Neuronal stem cell (in vitro differentiated cells): ENCODE measurements around the gene SLC1A1.

ENCODE experiments used
- DNase-seq: peaks from one replicate; pipeline ENCODE4 v3.0.0-alpha.2; 2013; ENCODE audit warnings: low spot score
- H2AFZ ChIP-seq: one replicate; pipeline ENCODE4 v1.6.1; 2013; ENCODE audit warnings: mild to moderate bottlenecking, low read length, inconsistent platforms
- H2AK5ac ChIP-seq: 2 replicates; pipeline ENCODE4 v1.6.1; 2013; ENCODE audit warnings: low read depth, mild to moderate bottlenecking, inconsistent platforms, low read length, moderate library complexity, mixed read lengths
- H2BK120ac ChIP-seq: 2 replicates; pipeline ENCODE4 v1.6.1; 2013; ENCODE audit warnings: low read depth, mild to moderate bottlenecking, inconsistent platforms, low read length, moderate library complexity, mixed read lengths
- H2BK12ac ChIP-seq: one replicate; pipeline ENCODE4 v1.6.1; 2013; ENCODE audit warnings: low read length, inconsistent platforms
- H2BK15ac ChIP-seq: 2 replicates; pipeline ENCODE4 v1.6.1; 2013; ENCODE audit warnings: mild to moderate bottlenecking, low read length, inconsistent platforms, mixed read lengths
- H2BK5ac ChIP-seq: one replicate; pipeline ENCODE4 v1.6.1; 2013; ENCODE audit warnings: inconsistent platforms, mild to moderate bottlenecking, low read length, moderate library complexity
- H3K14ac ChIP-seq: one replicate; pipeline ENCODE4 v1.6.1; 2013; ENCODE audit warnings: low read length, inconsistent platforms
- H3K18ac ChIP-seq: 2 replicates; pipeline ENCODE4 v1.6.1; 2013; ENCODE audit warnings: low read length, inconsistent platforms
- H3K23ac ChIP-seq: 2 replicates; pipeline ENCODE4 v1.6.1; 2013; ENCODE audit warnings: low read depth, mild to moderate bottlenecking, mixed read lengths, low read length, inconsistent platforms; ENCODE audit not compliant: poor library complexity
- H3K27ac ChIP-seq: replicated peaks from 3 replicates; pipeline ENCODE4 v1.5.1; 2013; ENCODE audit warnings: low read length, inconsistent platforms
- H3K27me3 ChIP-seq, 3 experiments: 2 replicates each; pipeline ENCODE4 v1.6.1; 2013; ENCODE audit warnings: low read length in 3 of 3, mild to moderate bottlenecking in 2 of 3, inconsistent platforms in 1 of 3, low read depth in 1 of 3, mixed read lengths in 1 of 3, moderate library complexity in 1 of 3; ENCODE audit not compliant: control insufficient read depth in 3 of 3, insufficient read depth in 3 of 3
- H3K36me3 ChIP-seq, 2 donors: replicated peaks in 1 of 2; 2 replicates each; pipeline ENCODE4 v1.6.1; 2013; ENCODE audit warnings: low read length in 2 of 2; ENCODE audit not compliant: control insufficient read depth in 2 of 2, insufficient read depth in 2 of 2
- H3K4ac ChIP-seq: 2 replicates; pipeline ENCODE4 v1.6.1; 2013; ENCODE audit warnings: inconsistent platforms, mild to moderate bottlenecking, low read length, moderate library complexity
- H3K4me1 ChIP-seq, 2 donors: 1 replicate in 1 of 2; 2 replicates in 1 of 2; pipeline ENCODE4 v1.6.1; 2013; ENCODE audit warnings: low read length in 2 of 2, low read depth in 1 of 2; ENCODE audit not compliant: control insufficient read depth in 2 of 2, insufficient read depth in 1 of 2
- H3K4me2 ChIP-seq: one replicate; pipeline ENCODE4 v1.6.1; 2013; ENCODE audit warnings: mild to moderate bottlenecking, low read length, inconsistent platforms; ENCODE audit not compliant: insufficient read depth, poor library complexity, severe bottlenecking
- H3K4me3 ChIP-seq, 2 donors: 2 replicates each; pipeline ENCODE4 v1.5.1; 2013; ENCODE audit warnings: low read length in 2 of 2, mild to moderate bottlenecking in 2 of 2, inconsistent platforms in 1 of 2, moderate library complexity in 1 of 2
- H3K79me1 ChIP-seq: one replicate; pipeline ENCODE4 v1.6.1; 2013; ENCODE audit warnings: low read depth, mild to moderate bottlenecking, inconsistent platforms, low read length, moderate library complexity
- H3K9ac ChIP-seq: one replicate; pipeline ENCODE4 v1.6.1; 2013; ENCODE audit warnings: mild to moderate bottlenecking, low read depth, low read length, inconsistent platforms; ENCODE audit not compliant: poor library complexity
- H3K9me3 ChIP-seq, 2 donors: replicated peaks in 1 of 2; 2 replicates each; pipeline versions ENCODE3 to v1.6.1; 2013; ENCODE audit warnings: low read length in 2 of 2, mild to moderate bottlenecking in 2 of 2, inconsistent platforms in 1 of 2, low read depth in 1 of 2, mixed read lengths in 1 of 2, moderate library complexity in 1 of 2; ENCODE audit not compliant: control insufficient read depth in 2 of 2, insufficient read depth in 1 of 2
- H4K8ac ChIP-seq: one replicate; pipeline ENCODE4 v1.6.1; 2013; ENCODE audit warnings: low read depth, mild to moderate bottlenecking, inconsistent platforms, low read length, moderate library complexity
- H4K91ac ChIP-seq: one replicate; pipeline ENCODE4 v1.6.1; 2013; ENCODE audit warnings: low read length, low read depth, mild to moderate bottlenecking, inconsistent platforms; ENCODE audit not compliant: poor library complexity
- WGBS, 2 donors: extraction: QIAGEN DNeasy Blood & Tissue Kit; methylation state at CpG; one replicate each; pipeline ENCODE4 v1.1.7; 2013; ENCODE audit warnings: missing lambda C conversion rate in 2 of 2, mixed read lengths in 1 of 2; ENCODE audit not compliant: insufficient read length in 2 of 2, insufficient replicate concordance in 1 of 2; ENCODE audit errors: extremely low coverage in 2 of 2; 5-methylcytosine and 5-hydroxymethylcytosine counted together

The SLC1A1 gene

GRCh38 chr9:4538107-4538506, 47.8 kb downstream of the SLC1A1 start:
- Histone ChIP-seq H2BK120ac (no peak overlapping the region), H3K9me3 (peaks cover 0 to 6% of the 10 kb centered on the region in 2 donors), H4K8ac (no peak overlapping the region), H3K4me3 (no peak overlapping the region), H3K27ac (no peak overlapping the region), H3K9ac (no peak overlapping the region), H3K4me1 (peaks cover 0 to 3% of the 10 kb centered on the region in 2 donors), H3K4me2 (no peak overlapping the region), H3K27me3 (no peaks in the 10 kb centered on the region), H2BK12ac (no peak overlapping the region), H2AK5ac (no peak overlapping the region), H3K4ac (no peak overlapping the region), H2AFZ (no peak overlapping the region), H2BK5ac (no peak overlapping the region), H3K14ac (no peak overlapping the region), H3K36me3 (no peaks in the 10 kb centered on the region), H3K79me1 (no peaks in the 10 kb centered on the region), H2BK15ac (no peak overlapping the region), H3K23ac (no peak overlapping the region), H3K18ac (no peak overlapping the region), H4K91ac (no peak overlapping the region)
- WGBS, 2 donors = no CpG with 5 or more reads among the region's 2 CpGs
- no peak for DNase-seq

GRCh38 chr9:4538621-4539020, 48.4 kb downstream of the SLC1A1 start:
- H3K4ac ChIP-seq = no peak overlapping the region
- no peak overlapping the region for H3K4me2 ChIP-seq
- no peaks in the 10 kb centered on the region for H3K79me1 ChIP-seq
- DNase-seq = no peak
- no peak overlapping the region for H3K4me3 ChIP-seq
- H2BK15ac ChIP-seq = no peak overlapping the region
- H3K36me3 ChIP-seq = no peaks in the 10 kb centered on the region
- no peak overlapping the region for H3K27ac ChIP-seq
- H3K9me3 ChIP-seq = peaks cover 0 to 6% of the 10 kb centered on the region in 2 donors
- H2AK5ac ChIP-seq = no peak overlapping the region
- no peak overlapping the region for H4K91ac ChIP-seq
- no peaks in the 10 kb centered on the region for H3K27me3 ChIP-seq
- H3K18ac ChIP-seq = no peak overlapping the region
- no peak overlapping the region for H2BK12ac ChIP-seq
- H2BK120ac ChIP-seq = no peak overlapping the region
- H4K8ac ChIP-seq = no peak overlapping the region
- H3K14ac ChIP-seq = no peak overlapping the region
- no CpG with 5 or more reads among the region's 4 CpGs for WGBS, 2 donors
- peaks cover 0 to 3% of the 10 kb centered on the region in 2 donors for H3K4me1 ChIP-seq
- no peak overlapping the region for H2AFZ ChIP-seq
- H2BK5ac ChIP-seq = no peak overlapping the region
- no peak overlapping the region for H3K23ac ChIP-seq
- H3K9ac ChIP-seq = no peak overlapping the region

GRCh38 chr9:4540425-4540824, 50.2 kb downstream of the SLC1A1 start:
- H3K27me3 ChIP-seq = no peaks in the 10 kb centered on the region
- H2BK15ac ChIP-seq = no peak overlapping the region
- no CpG with 5 or more reads among the region's 8 CpGs for WGBS, 2 donors
- H2BK120ac ChIP-seq = no peak overlapping the region
- no peak overlapping the region for H2AFZ ChIP-seq
- H3K36me3 ChIP-seq = no peaks in the 10 kb centered on the region
- DNase-seq = no peak
- H3K9me3 ChIP-seq = peaks cover 0 to 6% of the 10 kb centered on the region in 2 donors
- no peaks in the 10 kb centered on the region for H3K79me1 ChIP-seq
- H3K27ac ChIP-seq = no peak overlapping the region
- no peak overlapping the region for H3K4me3 ChIP-seq
- no peak overlapping the region for H3K23ac ChIP-seq
- no peak overlapping the region for H2BK5ac ChIP-seq
- no peak overlapping the region for H4K8ac ChIP-seq
- H3K18ac ChIP-seq = peak overlapping the region; percentile 3
- H4K91ac ChIP-seq = no peak overlapping the region
- H2BK12ac ChIP-seq = no peak overlapping the region
- no peak overlapping the region for H3K9ac ChIP-seq
- no peak overlapping the region for H3K4me2 ChIP-seq
- H3K4ac ChIP-seq = no peak overlapping the region
- no peak overlapping the region for H2AK5ac ChIP-seq
- H3K14ac ChIP-seq = no peak overlapping the region
- peaks cover 0 to 3% of the 10 kb centered on the region in 2 donors for H3K4me1 ChIP-seq

- DNase-seq = no peak
- Histone ChIP-seq H3K27ac (no peak overlapping the region), H3K4ac (no peak overlapping the region)
These were observed 51.0 kb downstream of the SLC1A1 start for GRCh38 chr9:4541281-4541680.

More at GRCh38 chr9:4541281-4541680, 51.0 kb downstream of the SLC1A1 start:
- Histone ChIP-seq H3K14ac (no peak overlapping the region), H2BK5ac (no peak overlapping the region), H3K4me3 (no peak overlapping the region), H3K9ac (no peak overlapping the region), H3K4me1 (peaks cover 0 to 3% of the 10 kb centered on the region in 2 donors), H3K4me2 (no peak overlapping the region), H3K27me3 (no peaks in the 10 kb centered on the region), H3K23ac (no peak overlapping the region), H2BK15ac (no peak overlapping the region), H3K18ac (no peak overlapping the region), H2BK120ac (no peak overlapping the region), H3K36me3 (no peaks in the 10 kb centered on the region), H3K9me3 (peaks cover 0 to 6% of the 10 kb centered on the region in 2 donors), H2AK5ac (no peak overlapping the region), H4K8ac (no peak overlapping the region), H3K79me1 (no peaks in the 10 kb centered on the region), H2AFZ (no peak overlapping the region), H2BK12ac (no peak overlapping the region), H4K91ac (no peak overlapping the region)
- WGBS, 2 donors = no CpG with 5 or more reads among the region's 3 CpGs
